Naive thymus-derived CD4-positive, alpha-beta T cell (primary cell): ENCODE results near the gene RASA3. TPM values are rescaled to one million over a fixed set of nuclear protein-coding genes. Genes with fewer than 3 reads are reported as not detected.
"Not testable (repeated sequence)": the region's sequence is repeated elsewhere in the genome, so short reads cannot be mapped to it uniquely, and the experiment has no call there.

Source experiments
- ATAC-seq: fragments of 150-1000 bp; cut with Tn5 transposase; 2 replicates; pipeline ENCODE4 v1.10.0; 2021; ENCODE audit warnings: mild to moderate bottlenecking, moderate library complexity
- CTCF ChIA-PET: fragments of 350-600 bp; sonication (Branson Sonifier 250); formaldehyde crosslinking; loops from one replicate; lab custom pipeline; 2021; ENCODE audit warnings: antibody characterized with exemption; lab: Charles Lee
- POLR2A ChIA-PET: fragments of 350-600 bp; sonication (Branson Sonifier 250); formaldehyde crosslinking; loops from one replicate; lab custom pipeline; 2021; ENCODE audit warnings: antibody characterized with exemption, inconsistent platforms; lab: Charles Lee
- DNase-seq, 9 donors: peaks; one replicate each; pipeline versions ENCODE4 v3.0.0 to v3.0.0-alpha.2; 2020 to 2022; ENCODE audit warnings: mixed read lengths in 1 of 9
- H3K27ac ChIP-seq: one replicate; pipeline ENCODE4 v1.7.0; 2013; ENCODE audit warnings: mild to moderate bottlenecking, low read depth, low read length, moderate library complexity
- H3K27me3 ChIP-seq, 2 donors: one replicate each; pipeline ENCODE4 v1.7.0; 2013; ENCODE audit warnings: low read length in 2 of 2, mild to moderate bottlenecking in 2 of 2, moderate library complexity in 2 of 2; ENCODE audit not compliant: control insufficient read depth in 2 of 2, insufficient read depth in 2 of 2
- H3K36me3 ChIP-seq, 3 experiments: 1 replicate in 2 of 3; 2 replicates in 1 of 3; pipeline ENCODE4 v1.7.0; 2013; ENCODE audit warnings: low read length in 3 of 3, mild to moderate bottlenecking in 3 of 3, moderate library complexity in 1 of 3; ENCODE audit not compliant: insufficient read depth in 3 of 3, control insufficient read depth in 2 of 3
- H3K4me1 ChIP-seq, 2 donors: one replicate each; pipeline ENCODE4 v1.7.0; 2013; ENCODE audit warnings: low read length in 2 of 2, mild to moderate bottlenecking in 2 of 2, moderate library complexity in 1 of 2; ENCODE audit not compliant: control insufficient read depth in 2 of 2, insufficient read depth in 2 of 2
- H3K4me3 ChIP-seq: 2 replicates; pipeline ENCODE4 v1.7.0; 2013; ENCODE audit warnings: mild to moderate bottlenecking, low read length
- H3K9me3 ChIP-seq, 3 experiments: 1 replicate in 2 of 3; 2 replicates in 1 of 3; pipeline ENCODE4 v1.7.0; 2013; ENCODE audit warnings: low read length in 3 of 3; ENCODE audit not compliant: control insufficient read depth in 2 of 3
- H3K27ac Mint-ChIP-seq, 9 donors: one replicate each; pipeline ENCODE4 v1.8.0; 2020 to 2022; ENCODE audit warnings: mixed read lengths in 9 of 9, mild to moderate bottlenecking in 8 of 9, moderate library complexity in 5 of 9, inconsistent platforms in 2 of 9
- H3K27me3 Mint-ChIP-seq, 5 donors: one replicate each; pipeline ENCODE4 v1.8.0; 2021 to 2022; ENCODE audit warnings: mixed read lengths in 5 of 5, mild to moderate bottlenecking in 1 of 5
- H3K36me3 Mint-ChIP-seq, 5 donors: one replicate each; pipeline ENCODE4 v1.8.0; 2020 to 2022; ENCODE audit warnings: mixed read lengths in 5 of 5, mild to moderate bottlenecking in 3 of 5, inconsistent platforms in 1 of 5
- H3K4me1 Mint-ChIP-seq, 7 donors: one replicate each; pipeline ENCODE4 v1.8.0; 2020 to 2022; ENCODE audit warnings: mixed read lengths in 7 of 7, mild to moderate bottlenecking in 3 of 7, inconsistent platforms in 1 of 7
- H3K4me3 Mint-ChIP-seq, 10 donors: one replicate each; pipeline ENCODE4 v1.8.0; 2020 to 2022; ENCODE audit warnings: mild to moderate bottlenecking in 10 of 10, mixed read lengths in 10 of 10, moderate library complexity in 6 of 10, inconsistent platforms in 2 of 10
- H3K9me3 Mint-ChIP-seq, 11 donors: one replicate each; pipeline ENCODE4 v1.8.0; 2020 to 2022; ENCODE audit warnings: mixed read lengths in 11 of 11, mild to moderate bottlenecking in 4 of 11, inconsistent platforms in 1 of 11, moderate library complexity in 1 of 11
- intact Hi-C, 2 donors: fragments of 100-400 bp; cut with micrococcal nuclease; formaldehyde crosslinking; loops; one replicate each; pipeline ENCODE4 v1.15.1; 2023
- polyA plus RNA-seq, 2 donors: library from polyadenylated mRNA; unstranded; fragments of 300-500 nt; fragmentation: Illumina TruSeq; gene quantifications; one replicate each; pipeline ENCODE4 v1.2.3, GENCODE V29; 2021
- total RNA-seq, 6 experiments: library from RNA in 5 of 6; stranded (reverse) in 5 of 6; gene quantifications; 1 replicate in 5 of 6; 2 replicates in 1 of 6; pipeline ENCODE4 v1.2.3 and lab custom pipeline; 2021 to 2026

Gene RASA3
- total and polyA plus RNA-seq, 7 experiments from 2014 or later: 109 to 227 (median 195) TPM

GRCh38 chr13:114118511-114119123 lies 13.8 kb downstream of the RASA3 start:
- DNase-seq: peak in 1 of 9 donors; percentile 7
- Mint-ChIP-seq H3K27ac (peak overlapping the region; percentile 65 to 95 (median 92)), H3K9me3 (peaks cover 0 to 6% (median 0%) of the 10 kb centered on the region in 11 donors), H3K27me3 (peaks cover 0 to 2% (median 0%) of the 10 kb centered on the region in 5 donors), H3K4me3 (peak overlapping the region in 9 of 10 donors; percentile 64 to 86 (median 80)), H3K4me1 (peaks cover 53 to 88% (median 69%) of the 10 kb centered on the region in 7 donors), H3K36me3 (peaks cover 11 to 39% (median 30%) of the 10 kb centered on the region in 5 donors)
- peak overlapping the region; percentile 72 for H3K27ac ChIP-seq
- H3K4me1 ChIP-seq: peaks cover 61 to 77% of the 10 kb centered on the region in 2 donors
- no peak overlapping the region for H3K4me3 ChIP-seq
- H3K27me3 ChIP-seq: no peaks in the 10 kb centered on the region
- ChIA-PET CTCF (interaction anchor here (0.6 to 1.6 kb wide), 5 partner anchors 30 to 107 kb away, joined by 3 to 4 read pairs (median 3); no protein-coding TSS in a partner anchor), POLR2A (interaction anchor here (0.7 to 1.6 kb wide), 8 partner anchors 9 to 108 kb away, joined by 3 to 8 read pairs (median 3); no protein-coding TSS in a partner anchor)
- peaks cover 0 to 50% (median 18%) of the 10 kb centered on the region in 3 experiments for H3K36me3 ChIP-seq
- no peaks in the 10 kb centered on the region for H3K9me3 ChIP-seq
- no peak for ATAC-seq
- intact Hi-C loops: no loop called here

- no peak for ATAC-seq
- peaks cover 8 to 39% (median 30%) of the 10 kb centered on the region in 5 donors for H3K36me3 Mint-ChIP-seq
- CTCF ChIA-PET: interaction anchor here (0.7 to 1.6 kb wide), 4 partner anchors 30 to 108 kb away, joined by 3 to 4 read pairs (median 4); no protein-coding TSS in a partner anchor
- Histone ChIP-seq H3K27ac (peak overlapping the region; percentile 72), H3K9me3 (no peaks in the 10 kb centered on the region), H3K4me3 (no peak overlapping the region), H3K4me1 (peaks cover 57 to 75% of the 10 kb centered on the region in 2 donors), H3K27me3 (no peaks in the 10 kb centered on the region), H3K36me3 (peaks cover 0 to 54% (median 22%) of the 10 kb centered on the region in 3 experiments)
- POLR2A ChIA-PET: interaction anchor here (0.8 to 1.6 kb wide), 6 partner anchors 11 to 108 kb away, joined by 3 to 8 read pairs (median 4); no protein-coding TSS in a partner anchor
- peaks cover 0 to 2% (median 0%) of the 10 kb centered on the region in 5 donors for H3K27me3 Mint-ChIP-seq
- DNase-seq: peak in 1 of 9 donors; percentile 30
- peaks cover 0 to 8% (median 0%) of the 10 kb centered on the region in 11 donors for H3K9me3 Mint-ChIP-seq
- intact Hi-C loops: no loop called here
- H3K27ac Mint-ChIP-seq: peak overlapping the region in 8 of 9 donors; percentile 65 to 95 (median 94)
- H3K4me1 Mint-ChIP-seq: peaks cover 53 to 86% (median 68%) of the 10 kb centered on the region in 7 donors
- peak overlapping the region in 9 of 10 donors; percentile 38 to 86 (median 80) for H3K4me3 Mint-ChIP-seq
Observed at GRCh38 chr13:114118086-114118485, 14.3 kb downstream of the RASA3 start.

- Mint-ChIP-seq H3K4me3 (peak overlapping the region in 8 of 10 donors; percentile 39 to 86 (median 70)), H3K36me3 (peaks cover 6 to 38% (median 30%) of the 10 kb centered on the region in 5 donors), H3K27ac (peak overlapping the region in 8 of 9 donors; percentile 65 to 95 (median 92)), H3K4me1 (peaks cover 52 to 86% (median 63%) of the 10 kb centered on the region in 7 donors)
- H3K9me3 Mint-ChIP-seq, H3K4me3 ChIP-seq, ATAC-seq, H3K27ac ChIP-seq, H3K27me3 Mint-ChIP-seq, H3K27me3 ChIP-seq, H3K9me3 ChIP-seq, intact Hi-C loops: not testable (repeated sequence)
- DNase-seq: peak in 1 of 9 donors; percentile 7
- ChIA-PET POLR2A (interaction anchor here (1.1 to 1.6 kb wide), 2 partner anchors 11 to 26 kb away, joined by 3 to 4 read pairs; no protein-coding TSS in a partner anchor), CTCF (interaction anchor here (1.2 to 1.6 kb wide), 2 partner anchors 31 to 109 kb away, joined by 4 read pairs; no protein-coding TSS in a partner anchor)
- peaks cover 54 to 75% of the 10 kb centered on the region in 2 donors for H3K4me1 ChIP-seq
- peaks cover 0 to 61% (median 23%) of the 10 kb centered on the region in 3 experiments for H3K36me3 ChIP-seq
Observed at GRCh38 chr13:114117341-114117874, 15.0 kb downstream of the RASA3 start.

- peaks cover 0 to 64% (median 23%) of the 10 kb centered on the region in 3 experiments for H3K36me3 ChIP-seq
- no peaks in the 10 kb centered on the region for H3K27me3 ChIP-seq
- Mint-ChIP-seq H3K27ac (peak overlapping the region in 6 of 9 donors; percentile 28 to 95 (median 82)), H3K36me3 (peaks cover 6 to 40% (median 30%) of the 10 kb centered on the region in 5 donors), H3K4me3 (peak overlapping the region in 2 of 10 donors; percentile 64 to 75), H3K4me1 (peaks cover 56 to 87% (median 64%) of the 10 kb centered on the region in 7 donors), H3K9me3 (peaks cover 0 to 10% (median 0%) of the 10 kb centered on the region in 11 donors), H3K27me3 (peaks cover 0 to 2% (median 0%) of the 10 kb centered on the region in 5 donors)
- DNase-seq (peak in 1 of 9 donors; percentile 5), ATAC-seq (no peak)
- CTCF ChIA-PET: no interaction called here
- POLR2A ChIA-PET: no interaction called here
- peaks cover 48 to 75% of the 10 kb centered on the region in 2 donors for H3K4me1 ChIP-seq
- H3K4me3 ChIP-seq: no peak overlapping the region
- H3K9me3 ChIP-seq: no peaks in the 10 kb centered on the region
- H3K27ac ChIP-seq: no peak overlapping the region
- intact Hi-C loops: no loop called here
Observed at GRCh38 chr13:114116734-114117133, 15.7 kb downstream of the RASA3 start.

GRCh38 chr13:114115796-114116195 lies 16.6 kb downstream of the RASA3 start:
- Mint-ChIP-seq H3K9me3 (peaks cover 0 to 10% (median 0%) of the 10 kb centered on the region in 11 donors), H3K4me3 (peak overlapping the region in 9 of 10 donors; percentile 43 to 79 (median 70)), H3K27ac (peak overlapping the region in 8 of 9 donors; percentile 68 to 92 (median 88)), H3K4me1 (peaks cover 49 to 81% (median 59%) of the 10 kb centered on the region in 7 donors), H3K36me3 (peaks cover 6 to 36% (median 28%) of the 10 kb centered on the region in 5 donors), H3K27me3 (peaks cover 0 to 2% (median 0%) of the 10 kb centered on the region in 5 donors)
- intact Hi-C loops: no loop called here
- DNase-seq (peak in 2 of 9 donors; percentile 8), ATAC-seq (no peak)
- Histone ChIP-seq H3K4me1 (peaks cover 39 to 71% of the 10 kb centered on the region in 2 donors), H3K36me3 (peaks cover 0 to 58% (median 23%) of the 10 kb centered on the region in 3 experiments), H3K27me3 (no peaks in the 10 kb centered on the region), H3K27ac (peak overlapping the region; percentile 51), H3K4me3 (no peak overlapping the region), H3K9me3 (no peaks in the 10 kb centered on the region)
- POLR2A ChIA-PET: interaction anchor here (8.5 kb wide), 1 partner anchor 11 kb away, joined by 137 read pairs; the partner anchor contains the start of gene RASA3
- CTCF ChIA-PET: no interaction called here

GRCh38 chr13:114115191-114115671 lies 17.2 kb downstream of the RASA3 start:
- Mint-ChIP-seq H3K27ac (peak overlapping the region in 8 of 9 donors; percentile 68 to 92 (median 88)), H3K27me3 (no peaks in the 10 kb centered on the region), H3K9me3 (peaks cover 0 to 10% (median 0%) of the 10 kb centered on the region in 11 donors), H3K36me3 (peaks cover 6 to 37% (median 29%) of the 10 kb centered on the region in 5 donors), H3K4me1 (peaks cover 49 to 81% (median 60%) of the 10 kb centered on the region in 7 donors), H3K4me3 (peak overlapping the region in 9 of 10 donors; percentile 43 to 79 (median 70))
- no peak overlapping the region for H3K4me3 ChIP-seq
- POLR2A ChIA-PET: interaction anchor here (0.9 to 8.5 kb wide), 4 partner anchors 10 to 33 kb away, joined by 3 to 137 read pairs (median 4); partner anchors contain the start of gene RASA3
- peaks cover 40 to 72% of the 10 kb centered on the region in 2 donors for H3K4me1 ChIP-seq
- intact Hi-C loops: no loop called here
- H3K27me3 ChIP-seq: no peaks in the 10 kb centered on the region
- peak overlapping the region; percentile 51 for H3K27ac ChIP-seq
- CTCF ChIA-PET: interaction anchor here (0.6 kb wide), 1 partner anchor 19 kb away, joined by 3 read pairs; no protein-coding TSS in a partner anchor
- ATAC-seq: peak; percentile 63
- peak in 2 of 9 donors; percentile 12 to 14 for DNase-seq
- peaks cover 0 to 58% (median 23%) of the 10 kb centered on the region in 3 experiments for H3K36me3 ChIP-seq
- H3K9me3 ChIP-seq: no peaks in the 10 kb centered on the region
